ENCODE measurements around the gene SRM. TPM values are rescaled to one million over a fixed set of nuclear protein-coding genes. Genes with fewer than 3 reads are reported as not detected.
"Not testable (repeated sequence)": the region's sequence is repeated elsewhere in the genome, so short reads cannot be mapped to it uniquely, and the experiment has no call there.

The SRM gene
- total and polyA plus RNA-seq, 4 donors: 13.4 to 123 (median 70.5) TPM

GRCh38 chr1:11039351-11040104, 20.3 kb downstream of the SRM start:
- Histone ChIP-seq H3K27ac (ENCODE audit: low read depth, low read length) (no peak overlapping the region), H3K36me3 (ENCODE audit: control insufficient read depth, insufficient read depth, low read length) (no peaks in the 10 kb centered on the region), H3K9me3 (ENCODE audit: control insufficient read depth, insufficient read depth, low read length) (no peaks in the 10 kb centered on the region), H3K27me3 (ENCODE audit: control insufficient read depth, insufficient read depth, low read length) (no peaks in the 10 kb centered on the region), H3K4me3 (ENCODE audit: low read depth, low read length) (no peak overlapping the region), H3K4me1 (ENCODE audit: control insufficient read depth, insufficient read depth, low read length) (peaks cover 5% of the 10 kb centered on the region)
- no peak for DNase-seq (ENCODE audit: low read depth in 4 of 6, low spot score in 6 of 6)
- WGBS (ENCODE audit: insufficient coverage): 80% methylated on average over 2 of the region's 2 CpGs

GRCh38 chr1:11037740-11038182, 22.1 kb downstream of the SRM start:
- no peaks in the 10 kb centered on the region for H3K36me3 ChIP-seq (ENCODE audit: control insufficient read depth, insufficient read depth, low read length)
- no peaks in the 10 kb centered on the region for H3K9me3 ChIP-seq (ENCODE audit: control insufficient read depth, insufficient read depth, low read length)
- 0% methylated on average over 4 of the region's 8 CpGs for WGBS (ENCODE audit: insufficient coverage)
- H3K4me3 ChIP-seq (ENCODE audit: low read depth, low read length): no peak overlapping the region
- no peaks in the 10 kb centered on the region for H3K27me3 ChIP-seq (ENCODE audit: control insufficient read depth, insufficient read depth, low read length)
- peak; percentile 78 to 97 (median 83) for DNase-seq (ENCODE audit: low read depth in 4 of 6, low spot score in 6 of 6)
- H3K4me1 ChIP-seq (ENCODE audit: control insufficient read depth, insufficient read depth, low read length): peaks cover 5% of the 10 kb centered on the region
- H3K27ac ChIP-seq (ENCODE audit: low read depth, low read length): no peak overlapping the region

- H3K27me3 ChIP-seq (ENCODE audit: control insufficient read depth, insufficient read depth, low read length); H3K36me3 ChIP-seq (ENCODE audit: control insufficient read depth, insufficient read depth, low read length); DNase-seq (ENCODE audit: low read depth in 4 of 6, low spot score in 6 of 6); H3K4me1 ChIP-seq (ENCODE audit: control insufficient read depth, insufficient read depth, low read length); H3K4me3 ChIP-seq (ENCODE audit: low read depth, low read length); H3K9me3 ChIP-seq (ENCODE audit: control insufficient read depth, insufficient read depth, low read length); H3K27ac ChIP-seq (ENCODE audit: low read depth, low read length): not testable (repeated sequence)
- WGBS (ENCODE audit: insufficient coverage): 45% methylated on average over 8 of the region's 18 CpGs
Observed at GRCh38 chr1:11037019-11037739, 22.6 kb downstream of the SRM start.

GRCh38 chr1:11031624-11032262, 28.1 kb downstream of the SRM start:
- Histone ChIP-seq H3K36me3 (ENCODE audit: control insufficient read depth, insufficient read depth, low read length) (peaks cover 11% of the 10 kb centered on the region), H3K4me1 (ENCODE audit: control insufficient read depth, insufficient read depth, low read length) (no peaks in the 10 kb centered on the region), H3K9me3 (ENCODE audit: control insufficient read depth, insufficient read depth, low read length) (no peaks in the 10 kb centered on the region), H3K27ac (ENCODE audit: low read depth, low read length) (no peak overlapping the region), H3K4me3 (ENCODE audit: low read depth, low read length) (no peak overlapping the region), H3K27me3 (ENCODE audit: control insufficient read depth, insufficient read depth, low read length) (no peaks in the 10 kb centered on the region)
- WGBS (ENCODE audit: insufficient coverage): 95% methylated on average over 5 of the region's 10 CpGs
- no peak for DNase-seq (ENCODE audit: low read depth in 4 of 6, low spot score in 6 of 6)

GRCh38 chr1:11030865-11031264, 29.0 kb downstream of the SRM start:
- Histone ChIP-seq H3K36me3 (ENCODE audit: control insufficient read depth, insufficient read depth, low read length) (peaks cover 11% of the 10 kb centered on the region), H3K9me3 (ENCODE audit: control insufficient read depth, insufficient read depth, low read length) (no peaks in the 10 kb centered on the region), H3K27ac (ENCODE audit: low read depth, low read length) (no peak overlapping the region), H3K4me3 (ENCODE audit: low read depth, low read length) (no peak overlapping the region), H3K4me1 (ENCODE audit: control insufficient read depth, insufficient read depth, low read length) (no peaks in the 10 kb centered on the region), H3K27me3 (ENCODE audit: control insufficient read depth, insufficient read depth, low read length) (no peaks in the 10 kb centered on the region)
- 94% methylated on average over 3 of the region's 9 CpGs for WGBS (ENCODE audit: insufficient coverage)
- no peak for DNase-seq (ENCODE audit: low read depth in 4 of 6, low spot score in 6 of 6)

- Histone ChIP-seq H3K4me1 (ENCODE audit: control insufficient read depth, insufficient read depth, low read length) (no peaks in the 10 kb centered on the region), H3K27ac (ENCODE audit: low read depth, low read length) (no peak overlapping the region), H3K4me3 (ENCODE audit: low read depth, low read length) (no peak overlapping the region), H3K9me3 (ENCODE audit: control insufficient read depth, insufficient read depth, low read length) (no peaks in the 10 kb centered on the region), H3K36me3 (ENCODE audit: control insufficient read depth, insufficient read depth, low read length) (peaks cover 13% of the 10 kb centered on the region), H3K27me3 (ENCODE audit: control insufficient read depth, insufficient read depth, low read length) (no peaks in the 10 kb centered on the region)
- WGBS (ENCODE audit: insufficient coverage): no CpG with 5 or more reads among the region's 3 CpGs
- DNase-seq (ENCODE audit: low read depth in 4 of 6, low spot score in 6 of 6): no peak
Observed at GRCh38 chr1:11028018-11028417, 31.8 kb downstream of the SRM start.

- WGBS (ENCODE audit: insufficient coverage): 58% methylated on average over 3 of the region's 6 CpGs
- H3K4me1 ChIP-seq (ENCODE audit: control insufficient read depth, insufficient read depth, low read length): no peaks in the 10 kb centered on the region
- H3K4me3 ChIP-seq (ENCODE audit: low read depth, low read length): no peak overlapping the region
- no peaks in the 10 kb centered on the region for H3K9me3 ChIP-seq (ENCODE audit: control insufficient read depth, insufficient read depth, low read length)
- DNase-seq (ENCODE audit: low read depth in 4 of 6, low spot score in 6 of 6): no peak
- H3K27ac ChIP-seq (ENCODE audit: low read depth, low read length): no peak overlapping the region
- H3K27me3 ChIP-seq (ENCODE audit: control insufficient read depth, insufficient read depth, low read length): no peaks in the 10 kb centered on the region
- peaks cover 14% of the 10 kb centered on the region for H3K36me3 ChIP-seq (ENCODE audit: control insufficient read depth, insufficient read depth, low read length)
Observed at GRCh38 chr1:11027316-11027715, 32.5 kb downstream of the SRM start.

- Histone ChIP-seq H3K27me3 (ENCODE audit: control insufficient read depth, insufficient read depth, low read length) (no peaks in the 10 kb centered on the region), H3K27ac (ENCODE audit: low read depth, low read length) (no peak overlapping the region), H3K4me1 (ENCODE audit: control insufficient read depth, insufficient read depth, low read length) (no peaks in the 10 kb centered on the region), H3K9me3 (ENCODE audit: control insufficient read depth, insufficient read depth, low read length) (no peaks in the 10 kb centered on the region), H3K4me3 (ENCODE audit: low read depth, low read length) (no peak overlapping the region), H3K36me3 (ENCODE audit: control insufficient read depth, insufficient read depth, low read length) (peaks cover 18% of the 10 kb centered on the region)
- WGBS (ENCODE audit: insufficient coverage): 100% methylated on average over 4 of the region's 5 CpGs
- no peak for DNase-seq (ENCODE audit: low read depth in 4 of 6, low spot score in 6 of 6)
Observed at GRCh38 chr1:11026903-11027302, 32.9 kb downstream of the SRM start.

GRCh38 chr1:11026052-11026451, 33.8 kb downstream of the SRM start:
- H3K36me3 ChIP-seq (ENCODE audit: control insufficient read depth, insufficient read depth, low read length): peaks cover 26% of the 10 kb centered on the region

More at GRCh38 chr1:11026052-11026451, 33.8 kb downstream of the SRM start:
- no peak overlapping the region for H3K4me3 ChIP-seq (ENCODE audit: low read depth, low read length)
- no peaks in the 10 kb centered on the region for H3K4me1 ChIP-seq (ENCODE audit: control insufficient read depth, insufficient read depth, low read length)
- no peak overlapping the region for H3K27ac ChIP-seq (ENCODE audit: low read depth, low read length)
- H3K27me3 ChIP-seq (ENCODE audit: control insufficient read depth, insufficient read depth, low read length): no peaks in the 10 kb centered on the region
- DNase-seq (ENCODE audit: low read depth in 4 of 6, low spot score in 6 of 6): no peak
- no peaks in the 10 kb centered on the region for H3K9me3 ChIP-seq (ENCODE audit: control insufficient read depth, insufficient read depth, low read length)
- no CpG with 5 or more reads among the region's 1 CpG for WGBS (ENCODE audit: insufficient coverage)

Measured in spinal cord (tissue), 10 donors.